WTC11 (cell line): ENCODE data around the gene TNFRSF4. TPM values are rescaled to one million over a fixed set of nuclear protein-coding genes. Genes with fewer than 3 reads are reported as not detected.

Experiments used
- ATAC-seq: fragments of 200-7000 bp; cut with Tn5 transposase; 2 replicates; pipeline ENCODE4 v1.10.0; 2021; ENCODE audit warnings: mild to moderate bottlenecking, moderate library complexity
- CTCF ChIA-PET: fragments of 300-600 bp; sonication (Branson Sonifier 250); formaldehyde crosslinking; loops from one replicate; lab custom pipeline; 2021; ENCODE audit warnings: antibody characterized with exemption; lab: Charles Lee
- POLR2A ChIA-PET: fragments of 350-600 bp; sonication (Branson Sonifier 250); formaldehyde crosslinking; loops from one replicate; lab custom pipeline; 2021; ENCODE audit warnings: antibody characterized with exemption; lab: Charles Lee
- DNase-seq: peaks from one replicate; pipeline ENCODE4 v3.0.0; 2021; ENCODE audit warnings: low spot score
- H3K27ac Mint-ChIP-seq: 2 replicates; pipeline ENCODE4 v1.8.0; 2021; ENCODE audit warnings: mixed read lengths
- H3K27me3 Mint-ChIP-seq: 2 replicates; pipeline ENCODE4 v1.8.0; 2021; ENCODE audit warnings: low read depth, mild to moderate bottlenecking, moderate library complexity, mixed read lengths
- H3K36me3 Mint-ChIP-seq: 2 replicates; pipeline ENCODE4 v1.8.0; 2021; ENCODE audit warnings: mixed read lengths
- H3K4me1 Mint-ChIP-seq: 2 replicates; pipeline ENCODE4 v1.8.0; 2022; ENCODE audit warnings: mixed read lengths
- H3K4me3 Mint-ChIP-seq: 2 replicates; pipeline ENCODE4 v1.8.0; 2021; ENCODE audit warnings: mild to moderate bottlenecking, moderate library complexity, mixed read lengths
- H3K9me3 Mint-ChIP-seq: 2 replicates; pipeline ENCODE4 v1.8.0; 2021; ENCODE audit warnings: mixed read lengths
- E2F1 ChIP-seq: sonication (generic); formaldehyde crosslinking; IDR thresholded peaks from 2 replicates; pipeline ENCODE4 v1.8.0; 2022; ENCODE audit warnings: mild to moderate bottlenecking, missing genetic modification reagents
- EMX1 ChIP-seq: fragments of 250-450 bp; sonication (Bioruptor Pico); IDR thresholded peaks from 2 replicates; pipeline ENCODE4 v1.8.0; 2021; ENCODE audit warnings: mild to moderate bottlenecking
- FOXK1 ChIP-seq: sonication (generic); formaldehyde crosslinking; IDR thresholded peaks from 2 replicates; pipeline ENCODE4 v1.8.0; 2022; ENCODE audit warnings: mild to moderate bottlenecking, moderate library complexity, missing genetic modification reagents
- NFATC4 ChIP-seq: fragments of 250-450 bp; sonication (Bioruptor Pico); IDR thresholded peaks from 2 replicates; pipeline ENCODE4 v1.9.0; 2021; ENCODE audit warnings: mild to moderate bottlenecking
- NFYB ChIP-seq: sonication (generic); formaldehyde crosslinking; conservative IDR thresholded peaks from 2 replicates; pipeline ENCODE4 v1.8.0; 2022; ENCODE audit warnings: low read depth, missing genetic modification reagents
- NR2C2 ChIP-seq: sonication (generic); formaldehyde crosslinking; IDR thresholded peaks from 2 replicates; pipeline ENCODE4 v1.8.0; 2022; ENCODE audit warnings: mild to moderate bottlenecking, missing genetic modification reagents
- NR3C1 ChIP-seq: sonication (generic); formaldehyde crosslinking; conservative IDR thresholded peaks from 2 replicates; pipeline ENCODE4 v1.8.1; 2023; ENCODE audit warnings: low read depth, mild to moderate bottlenecking, missing genetic modification reagents
- OVOL2 ChIP-seq: fragments of 250-450 bp; sonication (Bioruptor Pico); IDR thresholded peaks from 2 replicates; pipeline ENCODE4 v1.9.0; 2021; ENCODE audit warnings: mild to moderate bottlenecking, borderline replicate concordance
- PRRX2 ChIP-seq: fragments of 250-450 bp; sonication (Bioruptor Pico); IDR thresholded peaks from 2 replicates; pipeline ENCODE4 v1.8.0; 2021; ENCODE audit warnings: mild to moderate bottlenecking
- RORB ChIP-seq: fragments of 250-450 bp; sonication (Bioruptor Pico); IDR thresholded peaks from 2 replicates; pipeline ENCODE4 v1.9.0; 2021; ENCODE audit warnings: mild to moderate bottlenecking
- SMAD3 ChIP-seq: sonication (generic); formaldehyde crosslinking; IDR thresholded peaks from 2 replicates; pipeline ENCODE4 v1.8.0; 2022; ENCODE audit warnings: missing genetic modification reagents, mild to moderate bottlenecking, borderline replicate concordance
- STAT6 ChIP-seq: sonication (generic); formaldehyde crosslinking; conservative IDR thresholded peaks from 2 replicates; pipeline ENCODE4 v1.8.1; 2023; ENCODE audit warnings: mild to moderate bottlenecking, low read depth, missing genetic modification reagents, moderate library complexity
- TEAD1 ChIP-seq: sonication (generic); formaldehyde crosslinking; IDR thresholded peaks from 2 replicates; pipeline ENCODE4 v1.8.0; 2022; ENCODE audit warnings: mild to moderate bottlenecking, missing genetic modification reagents
- TP53 ChIP-seq: sonication (generic); formaldehyde crosslinking; IDR thresholded peaks from 2 replicates; pipeline ENCODE4 v1.8.1; 2023; ENCODE audit warnings: mild to moderate bottlenecking, missing genetic modification reagents
- ZBTB21 ChIP-seq: sonication (generic); formaldehyde crosslinking; IDR thresholded peaks from 2 replicates; pipeline ENCODE4 v1.8.1; 2023; ENCODE audit warnings: mild to moderate bottlenecking, missing genetic modification reagents, borderline replicate concordance
- ZNF263 ChIP-seq: sonication (generic); formaldehyde crosslinking; IDR thresholded peaks from 2 replicates; pipeline ENCODE4 v1.8.1; 2022; ENCODE audit warnings: low read depth, mild to moderate bottlenecking, moderate library complexity, missing genetic modification reagents
- ZNF317 ChIP-seq: sonication (generic); formaldehyde crosslinking; IDR thresholded peaks from 2 replicates; pipeline ENCODE4 v1.8.1; 2023; ENCODE audit warnings: low read depth, mild to moderate bottlenecking, moderate library complexity, missing genetic modification reagents, borderline replicate concordance
- ZNF423 ChIP-seq: fragments of 250-450 bp; sonication (Bioruptor Pico); IDR thresholded peaks from 2 replicates; pipeline ENCODE4 v2.1.2; 2022; ENCODE audit warnings: mild to moderate bottlenecking, moderate library complexity
- ZNF425 ChIP-seq: fragments of 250-450 bp; sonication (Bioruptor Pico); conservative IDR thresholded peaks from 2 replicates; pipeline ENCODE4 v1.9.0; 2021; ENCODE audit warnings: mild to moderate bottlenecking
- total RNA-seq: library from RNA; stranded (reverse); gene quantifications from 3 replicates; pipeline ENCODE4 v1.2.3, GENCODE V29; 2021

TNFRSF4 gene
- total RNA-seq, 1 experiment from 2014 or later: 0.33 TPM

- CTCF ChIA-PET: no interaction called here
- H3K27ac Mint-ChIP-seq: no peak overlapping the region
- no peaks in the 10 kb centered on the region for H3K9me3 Mint-ChIP-seq
- ATAC-seq (no peak), DNase-seq (no peak)
- H3K4me1 Mint-ChIP-seq: no peaks in the 10 kb centered on the region
- H3K4me3 Mint-ChIP-seq: no peak overlapping the region
- POLR2A ChIA-PET: no interaction called here
- no peaks in the 10 kb centered on the region for H3K27me3 Mint-ChIP-seq
- no peak for TF ChIP-seq NFATC4 (CRISPR knock-in tag)
- TF ChIP-seq SMAD3 (CRISPR knock-in tag): no peak
- TF ChIP-seq ZNF263 (CRISPR knock-in tag): peak; percentile 30; the same call in 1 of the 2 replicates
- H3K36me3 Mint-ChIP-seq: no peaks in the 10 kb centered on the region
Measured at GRCh38 chr1:1240822-1241587, 27.1 kb upstream of the TNFRSF4 start.

GRCh38 chr1:1240348-1240732 is 26.4 kb upstream of the TNFRSF4 start:
- no peak for ATAC-seq
- no peak for DNase-seq
- Mint-ChIP-seq H3K4me1 (no peaks in the 10 kb centered on the region), H3K36me3 (no peaks in the 10 kb centered on the region), H3K27me3 (no peaks in the 10 kb centered on the region), H3K27ac (no peak overlapping the region), H3K9me3 (no peaks in the 10 kb centered on the region), H3K4me3 (no peak overlapping the region)
- POLR2A ChIA-PET: interaction anchor here (1.0 kb wide), 1 partner anchor 80 kb away, joined by 3 read pairs; no protein-coding TSS in a partner anchor
- CTCF ChIA-PET: interaction anchor here (1.2 to 1.3 kb wide), 2 partner anchors 27 to 207 kb away, joined by 3 to 4 read pairs; no protein-coding TSS in a partner anchor
- no peak for TF ChIP-seq ZNF423
- TF ChIP-seq RORB: no peak
- TF ChIP-seq NFYB (CRISPR knock-in tag): no peak

- CTCF ChIA-PET: interaction anchor here (0.9 to 1.3 kb wide), 3 partner anchors 27 to 207 kb away, joined by 3 to 4 read pairs (median 4); no protein-coding TSS in a partner anchor
- no peak for ATAC-seq
- POLR2A ChIA-PET: interaction anchor here (0.8 to 1.0 kb wide), 2 partner anchors 17 to 80 kb away, joined by 3 read pairs; no protein-coding TSS in a partner anchor
Measured at GRCh38 chr1:1239614-1240347, 25.8 kb upstream of the TNFRSF4 start.

GRCh38 chr1:1239227-1239613 is 25.3 kb upstream of the TNFRSF4 start:
- ATAC-seq: no peak; the same call in 1 of the 2 replicates
- no peaks in the 10 kb centered on the region for H3K9me3 Mint-ChIP-seq
- H3K4me1 Mint-ChIP-seq: no peaks in the 10 kb centered on the region
- CTCF ChIA-PET: interaction anchor here (0.9 to 1.4 kb wide), 6 partner anchors 28 to 206 kb away, joined by 3 to 4 read pairs (median 4); partner anchors contain the start of gene TTLL10
- no peak overlapping the region for H3K27ac Mint-ChIP-seq
- no peak overlapping the region for H3K4me3 Mint-ChIP-seq
- H3K36me3 Mint-ChIP-seq: no peaks in the 10 kb centered on the region; the same call in 1 of the 2 replicates
- POLR2A ChIA-PET: interaction anchor here (0.8 to 1.0 kb wide), 2 partner anchors 17 to 81 kb away, joined by 3 read pairs; no protein-coding TSS in a partner anchor
- DNase-seq: no peak
- H3K27me3 Mint-ChIP-seq: no peaks in the 10 kb centered on the region
- TF ChIP-seq PRRX2 (CRISPR knock-in tag): no peak
- TF ChIP-seq E2F1 (CRISPR knock-in tag): no peak
- TF ChIP-seq NR3C1 (CRISPR knock-in tag): no peak
- no peak for TF ChIP-seq FOXK1 (CRISPR knock-in tag)
- no peak for TF ChIP-seq EMX1 (CRISPR knock-in tag)
- no peak for TF ChIP-seq ZNF425
- TF ChIP-seq TEAD1: no peak
- TF ChIP-seq ZBTB21: no peak
- TF ChIP-seq OVOL2 (CRISPR knock-in tag): no peak
- no peak for TF ChIP-seq ZNF317 (CRISPR knock-in tag)
- TF ChIP-seq TP53 (CRISPR knock-in tag): no peak
- TF ChIP-seq NFYB (CRISPR knock-in tag): no peak

More at GRCh38 chr1:1239614-1240347, 25.8 kb upstream of the TNFRSF4 start:
- Mint-ChIP-seq H3K27ac (no peak overlapping the region), H3K4me3 (no peak overlapping the region), H3K27me3 (no peaks in the 10 kb centered on the region), H3K36me3 (no peaks in the 10 kb centered on the region), H3K4me1 (no peaks in the 10 kb centered on the region), H3K9me3 (no peaks in the 10 kb centered on the region)
- TF ChIP-seq STAT6: no peak
- peak; percentile 38; the same call in 1 of the 2 replicates for TF ChIP-seq NR2C2 (CRISPR knock-in tag)
- DNase-seq: no peak
